ENCODE data around the gene ECE2. TPM values are rescaled to one million over a fixed set of nuclear protein-coding genes. Genes with fewer than 3 reads are reported as not detected.

The ECE2 gene
- total RNA-seq, 6 experiments from 2014 or later: not detected

DNA sequence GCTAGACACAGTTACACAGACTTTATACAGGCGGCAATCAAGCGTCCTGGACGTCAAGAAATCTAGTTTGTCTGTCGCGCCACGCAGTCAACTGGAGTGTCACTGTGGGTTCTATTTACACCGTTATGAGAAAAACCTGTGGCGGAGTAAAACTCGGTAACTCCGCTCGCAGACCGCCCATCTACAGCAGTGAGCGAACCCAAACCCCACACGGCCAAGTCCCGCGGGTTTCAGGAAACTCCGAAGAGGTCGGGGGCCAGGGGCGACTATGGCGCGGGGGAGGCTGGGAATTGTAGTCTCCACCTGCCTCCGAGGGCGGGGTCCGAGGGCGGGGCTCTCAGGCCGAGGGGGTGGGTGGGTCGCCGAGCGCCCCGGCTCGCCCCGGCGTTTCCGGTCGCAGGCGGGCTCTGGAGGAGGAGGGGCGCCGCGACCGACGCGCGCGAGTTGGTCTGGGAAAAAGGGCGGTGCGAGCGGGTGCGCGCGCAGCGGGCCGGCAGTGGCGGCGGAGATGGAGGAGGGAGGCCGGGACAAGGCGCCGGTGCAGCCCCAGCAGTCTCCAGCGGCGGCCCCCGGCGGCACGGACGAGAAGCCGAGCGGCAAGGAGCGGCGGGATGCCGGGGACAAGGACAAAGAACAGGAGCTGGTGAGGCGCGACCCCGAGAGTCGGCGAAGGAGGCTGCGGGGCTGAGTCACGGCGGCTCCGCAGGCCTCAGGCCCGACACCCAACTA lies 23.1 kb downstream of the ECE2 start, which contains the start of gene PSMD2:
PSMD2 (plus strand) TSS at position 483 of the 729 bp plus-strand sequence; CDS start at position 509, 26 bp downstream.
- Histone ChIP-seq H3K27ac (peak within 1 kb of the TSS; percentile 50 to 80 (median 69)), H3K4me3 (peak within 1 kb of the TSS; percentile 69 to 99 (median 92)), H3K4me1 (peaks cover 0 to 8% (median 6%) of the 10 kb centered on the region in 4 donors), H3K9me3 (no peaks in the 10 kb centered on the region), H3K27me3 (no peaks in the 10 kb centered on the region), H3K36me3 (peaks cover 8 to 35% (median 20%) of the 10 kb centered on the region in 4 donors)
- DNase-seq (peak; percentile 98 to 99 (median 99)), ATAC-seq (peak; percentile 98 to 99 (median 98))
- intact Hi-C loops (cut with DNase I): loop anchor here in 1 of 2 donors (10.0 kb wide), 1 partner anchor 404 kb away; no protein-coding TSS in a partner anchor
- peak; percentile 73 for TF ChIP-seq POLR2A (IDR thresholded peaks at IDR 0.05)
- TF ChIP-seq, protein P1, sequence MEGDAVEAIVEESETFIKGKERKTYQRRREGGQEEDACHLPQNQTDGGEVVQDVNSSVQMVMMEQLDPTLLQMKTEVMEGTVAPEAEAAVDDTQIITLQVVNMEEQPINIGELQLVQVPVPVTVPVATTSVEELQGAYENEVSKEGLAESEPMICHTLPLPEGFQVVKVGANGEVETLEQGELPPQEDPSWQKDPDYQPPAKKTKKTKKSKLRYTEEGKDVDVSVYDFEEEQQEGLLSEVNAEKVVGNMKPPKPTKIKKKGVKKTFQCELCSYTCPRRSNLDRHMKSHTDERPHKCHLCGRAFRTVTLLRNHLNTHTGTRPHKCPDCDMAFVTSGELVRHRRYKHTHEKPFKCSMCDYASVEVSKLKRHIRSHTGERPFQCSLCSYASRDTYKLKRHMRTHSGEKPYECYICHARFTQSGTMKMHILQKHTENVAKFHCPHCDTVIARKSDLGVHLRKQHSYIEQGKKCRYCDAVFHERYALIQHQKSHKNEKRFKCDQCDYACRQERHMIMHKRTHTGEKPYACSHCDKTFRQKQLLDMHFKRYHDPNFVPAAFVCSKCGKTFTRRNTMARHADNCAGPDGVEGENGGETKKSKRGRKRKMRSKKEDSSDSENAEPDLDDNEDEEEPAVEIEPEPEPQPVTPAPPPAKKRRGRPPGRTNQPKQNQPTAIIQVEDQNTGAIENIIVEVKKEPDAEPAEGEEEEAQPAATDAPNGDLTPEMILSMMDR (IDR thresholded peaks at IDR 0.05): no peak
- WGBS (ENCODE audit: insufficient coverage, low coverage, low lambda C conversion rate, missing lambda C conversion rate): 1% methylated on average over 17 of the region's 78 CpGs

DNA sequence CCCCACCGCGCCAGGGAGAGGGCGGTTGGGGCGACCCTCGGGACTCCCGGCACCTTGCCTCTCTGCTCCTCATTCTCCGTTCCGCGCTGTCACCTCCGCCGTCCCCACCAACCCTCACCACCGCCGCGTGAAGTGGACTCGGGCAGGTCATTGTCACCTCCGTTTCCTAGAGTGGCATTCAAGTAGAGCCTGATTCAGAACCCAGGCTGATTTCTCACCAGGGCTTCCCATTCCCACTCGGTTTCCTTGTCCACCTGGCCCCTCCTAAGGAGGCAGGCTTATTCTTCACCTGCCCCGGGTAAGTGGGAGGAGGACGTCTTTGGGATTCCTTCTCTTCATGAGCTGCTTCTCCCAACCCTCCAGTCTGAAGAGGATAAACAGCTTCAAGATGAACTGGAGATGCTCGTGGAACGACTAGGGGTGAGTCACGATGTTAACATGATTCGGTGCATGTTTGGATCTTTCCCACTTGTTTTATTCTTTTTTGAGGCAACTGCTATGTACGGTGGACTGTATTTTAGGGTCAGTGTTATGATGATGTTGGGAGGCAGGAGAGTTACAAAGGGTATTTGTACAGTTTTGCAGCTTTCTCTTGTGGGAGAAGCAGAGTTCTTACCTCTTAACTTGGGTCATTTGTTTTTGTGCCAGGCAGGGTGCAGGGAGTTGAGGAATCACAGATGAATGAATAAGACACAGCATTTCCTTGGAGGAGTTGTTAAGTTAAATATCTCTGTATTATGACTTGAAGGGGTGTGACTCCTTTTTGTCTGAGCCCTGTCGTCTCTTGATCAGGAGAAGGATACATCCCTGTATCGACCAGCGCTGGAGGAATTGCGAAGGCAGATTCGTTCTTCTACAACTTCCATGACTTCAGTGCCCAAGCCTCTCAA lies 23.9 kb downstream of the ECE2 start:
- peak overlapping the region in 2 of 3 donors; percentile 40 to 50 for H3K27ac ChIP-seq
- H3K4me1 ChIP-seq: peaks cover 0 to 8% (median 6%) of the 10 kb centered on the region in 4 donors
- TF ChIP-seq, protein P1 (IDR thresholded peaks at IDR 0.05): no peak
- TF ChIP-seq POLR2A (IDR thresholded peaks at IDR 0.05): no peak
- H3K4me3 ChIP-seq: peak overlapping the region; percentile 69 to 99 (median 92)
- DNase-seq (no peak), ATAC-seq (no peak)
- peaks cover 8 to 43% (median 24%) of the 10 kb centered on the region in 4 donors for H3K36me3 ChIP-seq
- intact Hi-C loops (cut with DNase I): loop anchor here in 1 of 2 donors (10.0 kb wide), 2 partner anchors 135 to 405 kb away; no protein-coding TSS in a partner anchor
- no peaks in the 10 kb centered on the region for H3K9me3 ChIP-seq
- WGBS (ENCODE audit: insufficient coverage, low coverage, low lambda C conversion rate, missing lambda C conversion rate): 11% methylated on average over 21 of the region's 29 CpGs
- no peaks in the 10 kb centered on the region for H3K27me3 ChIP-seq

DNA sequence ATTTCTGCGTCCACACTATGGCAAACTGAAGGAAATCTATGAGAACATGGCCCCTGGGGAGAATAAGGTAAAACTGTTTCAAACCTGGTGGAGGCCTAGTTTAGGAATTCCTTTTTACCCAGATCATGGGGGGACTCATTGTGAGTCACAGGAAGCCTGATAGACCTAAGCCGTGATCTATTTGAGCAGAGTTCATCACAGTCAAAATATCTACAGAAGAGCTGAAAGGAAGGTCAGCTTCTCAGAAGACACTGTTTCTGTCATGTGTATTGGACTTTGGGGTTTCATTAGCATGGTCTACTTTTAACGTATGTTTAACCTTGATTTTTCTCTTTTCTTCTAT lies 24.5 kb downstream of the ECE2 start:
- intact Hi-C loops (cut with DNase I): loop anchor here in 1 of 2 donors (10.0 kb wide), 1 partner anchor 136 kb away; no protein-coding TSS in a partner anchor
- Histone ChIP-seq H3K4me1 (peaks cover 0 to 8% (median 6%) of the 10 kb centered on the region in 4 donors), H3K27me3 (no peaks in the 10 kb centered on the region), H3K9me3 (no peaks in the 10 kb centered on the region), H3K27ac (no peak overlapping the region), H3K36me3 (peaks cover 8 to 49% (median 25%) of the 10 kb centered on the region in 4 donors), H3K4me3 (peak overlapping the region in 2 of 3 donors; percentile 69 to 99)
- ATAC-seq (no peak), DNase-seq (no peak)
- WGBS (ENCODE audit: insufficient coverage, low coverage, low lambda C conversion rate, missing lambda C conversion rate): 67% methylated on average over 3 of the region's 3 CpGs
- no peak for TF ChIP-seq POLR2A (IDR thresholded peaks at IDR 0.05)
- TF ChIP-seq, protein P1 (IDR thresholded peaks at IDR 0.05): no peak

DNA sequence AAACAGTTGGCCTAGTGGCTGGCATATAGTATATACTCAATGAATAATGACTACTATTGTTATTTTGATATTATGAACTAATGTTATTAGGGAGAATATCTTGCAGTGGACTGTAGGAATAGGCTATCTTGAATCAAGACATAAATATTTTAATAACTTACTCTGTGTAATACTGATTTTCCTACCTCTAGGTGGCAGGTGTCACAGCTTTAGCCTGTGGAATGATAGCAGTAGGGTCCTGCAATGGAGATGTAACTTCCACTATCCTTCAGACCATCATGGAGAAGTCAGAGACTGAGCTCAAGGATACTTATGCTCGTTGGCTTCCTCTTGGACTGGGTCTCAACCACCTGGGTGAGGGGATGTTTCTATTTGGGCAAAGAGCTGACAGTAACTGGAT lies 29.8 kb downstream of the ECE2 start:
- no peak overlapping the region for H3K27ac ChIP-seq
- no peak overlapping the region for H3K4me3 ChIP-seq
- WGBS (ENCODE audit: insufficient coverage, low coverage, low lambda C conversion rate, missing lambda C conversion rate): 45% methylated on average over 1 of the region's 1 CpG
- H3K27me3 ChIP-seq: no peaks in the 10 kb centered on the region
- peaks cover 16 to 79% (median 44%) of the 10 kb centered on the region in 4 donors for H3K36me3 ChIP-seq
- no peak for DNase-seq
- peak; percentile 43 to 58 (median 46) for ATAC-seq
- no peaks in the 10 kb centered on the region for H3K9me3 ChIP-seq
- TF ChIP-seq, protein P1 (IDR thresholded peaks at IDR 0.05): peak; percentile 27 to 48 (median 36)
- TF ChIP-seq POLR2A (IDR thresholded peaks at IDR 0.05): no peak
- intact Hi-C loops (cut with DNase I): loop anchor here in 1 of 2 donors (10.0 kb wide), 1 partner anchor 141 kb away; no protein-coding TSS in a partner anchor
- H3K4me1 ChIP-seq: no peaks in the 10 kb centered on the region

Data from right lobe of liver (tissue), 6 donors.